HUES64 (cell line): ENCODE results near the gene ACP6. TPM values are rescaled to one million over a fixed set of nuclear protein-coding genes. Genes with fewer than 3 reads are reported as not detected.
A peak's percentile ranks its signal among the peaks of the same experiment; 100 is the strongest.
"Not testable (repeated sequence)": the region's sequence is repeated elsewhere in the genome, so short reads cannot be mapped to it uniquely, and the experiment has no call there.

Experiments
- H3K27ac ChIP-seq: 2 replicates; pipeline ENCODE4 v1.7.0; 2013; ENCODE audit warnings: low read depth, low read length, inconsistent platforms
- H3K27me3 ChIP-seq: 2 replicates; pipeline ENCODE4 v1.6.1; 2013; ENCODE audit warnings: mild to moderate bottlenecking, low read length; ENCODE audit not compliant: insufficient read depth
- H3K36me3 ChIP-seq: 2 replicates; pipeline ENCODE4 v1.6.1; 2013; ENCODE audit warnings: mild to moderate bottlenecking, low read length; ENCODE audit not compliant: insufficient read depth
- H3K4me1 ChIP-seq: 2 replicates; pipeline ENCODE4 v1.6.1; 2013; ENCODE audit warnings: mild to moderate bottlenecking, low read length, moderate library complexity; ENCODE audit not compliant: insufficient read depth
- H3K4me3 ChIP-seq: 2 replicates; pipeline ENCODE4 v1.5.1; 2013; ENCODE audit warnings: mild to moderate bottlenecking, low read length, moderate library complexity
- H3K9ac ChIP-seq: 2 replicates; pipeline ENCODE4 v1.6.1; 2013; ENCODE audit warnings: mild to moderate bottlenecking, low read depth, low read length
- H3K9me3 ChIP-seq: 2 replicates; pipeline ENCODE4 v1.6.1; 2013; ENCODE audit warnings: low read depth, low read length; ENCODE audit not compliant: insufficient read depth
- WGBS: fragments of 150-250, 120-280 bp; methylation state at CpG from one replicate; pipeline ENCODE4 v1.1.7; 2013; ENCODE audit warnings: missing lambda C conversion rate; 5-methylcytosine and 5-hydroxymethylcytosine counted together
- polyA plus RNA-seq, 2 experiments: library from polyadenylated mRNA; stranded (reverse); fragments of 50-300 nt; gene quantifications; one replicate each; pipeline ENCODE4 v1.2.3, GENCODE V29; 2013

The ACP6 gene
- polyA plus RNA-seq (2013, experiment 1 of 2) = 15.4 TPM
- polyA plus RNA-seq (2013, experiment 2 of 2) = 19.7 TPM

DNA sequence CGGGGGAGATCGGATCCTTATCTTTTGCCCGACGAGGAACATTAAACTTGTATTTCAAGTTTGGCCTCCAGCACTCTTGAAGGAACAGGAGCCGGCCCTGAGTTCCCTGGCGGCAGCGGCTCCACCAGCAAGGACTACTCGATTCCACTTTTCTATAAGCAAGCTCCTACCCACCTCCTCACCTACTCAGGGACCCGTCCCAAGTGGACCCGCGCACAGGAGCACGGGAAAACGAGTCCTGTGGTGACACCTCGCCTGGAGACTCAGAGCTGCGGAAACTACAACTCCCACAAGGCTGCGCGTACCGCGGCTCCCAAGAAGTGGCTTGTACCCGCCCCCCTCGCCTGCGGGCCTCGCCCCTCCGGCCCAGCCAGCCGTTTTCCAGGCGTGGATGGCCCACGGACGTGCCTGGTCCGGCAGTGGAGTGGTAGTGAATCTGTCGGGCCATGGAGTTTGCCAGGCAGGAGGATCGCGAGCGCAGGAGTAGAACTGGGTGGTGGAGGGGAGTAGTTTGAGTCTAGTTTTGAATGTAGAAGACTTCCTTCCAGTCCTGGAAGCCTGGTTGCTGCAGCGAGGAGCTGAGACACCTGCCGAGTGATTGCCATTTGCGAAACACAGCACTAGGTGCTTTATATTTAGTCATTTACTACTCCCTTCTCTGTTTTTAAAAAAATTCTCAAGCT is at the start of gene ACP6:
Gene ACP6 (minus strand): TSS at position 206 of the 683 bp plus-strand sequence. CDS start 476 bp downstream, outside the sequence.
- H3K27me3 ChIP-seq = no peaks in the 10 kb centered on the region
- no peaks in the 10 kb centered on the region for H3K9me3 ChIP-seq
- WGBS = 2% methylated on average over 36 of the region's 36 CpGs
- H3K27ac ChIP-seq = 0 out of 2 replicates have a peak within 1 kb of the TSS, but pooled peaks have one; percentile 21
- no peaks in the 10 kb centered on the region for H3K36me3 ChIP-seq
- peak within 1 kb of the TSS; percentile 72 for H3K4me3 ChIP-seq
- peaks cover 11% of the 10 kb centered on the region; the same call in 1 of the 2 replicates for H3K4me1 ChIP-seq
- peak within 1 kb of the TSS; percentile 68 for H3K9ac ChIP-seq

DNA sequence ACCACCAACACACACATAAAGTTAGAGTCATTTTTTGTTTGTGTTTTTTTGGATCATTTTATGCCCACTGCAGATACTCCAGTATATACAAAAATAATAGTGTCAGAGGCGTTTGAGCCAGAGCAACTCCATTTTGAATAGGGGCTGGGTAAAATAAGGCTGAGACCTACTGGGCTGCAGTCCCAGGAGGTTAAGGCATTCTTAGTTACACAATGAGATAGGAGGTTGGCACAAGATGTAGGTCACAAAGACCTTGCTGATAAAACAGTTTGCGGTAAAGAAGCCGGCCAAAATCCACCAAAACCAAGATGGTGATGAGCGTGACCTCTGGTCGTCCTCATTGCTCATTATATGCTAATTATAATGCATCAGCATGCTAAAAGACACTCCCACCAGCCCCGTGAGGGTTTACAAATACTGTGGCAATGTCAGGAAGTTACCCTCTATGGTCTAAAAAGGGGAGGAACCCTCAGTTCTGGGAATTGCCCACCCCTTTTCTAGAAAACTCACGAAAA is 49.4 kb upstream of the ACP6 start:
- peaks cover 14% of the 10 kb centered on the region for H3K9me3 ChIP-seq
- H3K36me3 ChIP-seq = no peaks in the 10 kb centered on the region
- WGBS = 82% methylated on average over 6 of the region's 7 CpGs
- H3K9ac ChIP-seq = no peak overlapping the region
- H3K27me3 ChIP-seq = no peaks in the 10 kb centered on the region
- no peak overlapping the region for H3K4me3 ChIP-seq
- no peak overlapping the region for H3K27ac ChIP-seq
- 0 out of 2 replicates have a peak, but pooled peaks cover 6% of the 10 kb centered on the region for H3K4me1 ChIP-seq

- Histone ChIP-seq H3K9ac (no peak overlapping the region), H3K4me1 (0 out of 2 replicates have a peak, but pooled peaks cover 6% of the 10 kb centered on the region), H3K27me3 (no peaks in the 10 kb centered on the region), H3K27ac (no peak overlapping the region), H3K36me3 (no peaks in the 10 kb centered on the region), H3K4me3 (no peak overlapping the region), H3K9me3 (peaks cover 14% of the 10 kb centered on the region)
- WGBS = 94% methylated on average over 7 of the region's 7 CpGs
Measured at GRCh38 chr1:147719029-147719698, 48.8 kb upstream of the ACP6 start.

DNA sequence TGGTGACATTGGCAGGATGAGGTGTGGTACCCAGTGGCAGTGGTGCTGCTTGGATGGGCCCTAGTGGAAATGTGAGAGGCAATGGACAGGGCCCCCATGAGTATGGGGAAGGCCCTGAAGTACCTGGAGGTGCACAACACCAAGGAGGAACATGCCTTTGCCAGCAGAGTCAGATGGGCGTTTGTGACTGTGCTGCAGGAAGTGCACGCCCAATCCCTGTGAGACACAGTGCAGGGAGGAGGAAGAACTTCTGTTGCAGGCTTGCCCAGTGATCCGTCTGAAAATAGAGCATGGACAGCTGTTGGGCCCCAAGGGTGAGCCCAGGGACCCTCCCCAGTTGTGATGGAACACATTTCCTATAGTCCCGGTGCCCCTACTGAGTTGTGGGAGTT is 47.4 kb upstream of the ACP6 start:
- no peak overlapping the region for H3K9ac ChIP-seq
- no peak overlapping the region for H3K4me3 ChIP-seq
- 91% methylated on average over 4 of the region's 4 CpGs for WGBS
- H3K27me3 ChIP-seq = no peaks in the 10 kb centered on the region
- H3K9me3 ChIP-seq = peaks cover 14% of the 10 kb centered on the region
- no peaks in the 10 kb centered on the region for H3K36me3 ChIP-seq
- no peak overlapping the region for H3K27ac ChIP-seq
- 0 out of 2 replicates have a peak, but pooled peaks cover 6% of the 10 kb centered on the region for H3K4me1 ChIP-seq

DNA sequence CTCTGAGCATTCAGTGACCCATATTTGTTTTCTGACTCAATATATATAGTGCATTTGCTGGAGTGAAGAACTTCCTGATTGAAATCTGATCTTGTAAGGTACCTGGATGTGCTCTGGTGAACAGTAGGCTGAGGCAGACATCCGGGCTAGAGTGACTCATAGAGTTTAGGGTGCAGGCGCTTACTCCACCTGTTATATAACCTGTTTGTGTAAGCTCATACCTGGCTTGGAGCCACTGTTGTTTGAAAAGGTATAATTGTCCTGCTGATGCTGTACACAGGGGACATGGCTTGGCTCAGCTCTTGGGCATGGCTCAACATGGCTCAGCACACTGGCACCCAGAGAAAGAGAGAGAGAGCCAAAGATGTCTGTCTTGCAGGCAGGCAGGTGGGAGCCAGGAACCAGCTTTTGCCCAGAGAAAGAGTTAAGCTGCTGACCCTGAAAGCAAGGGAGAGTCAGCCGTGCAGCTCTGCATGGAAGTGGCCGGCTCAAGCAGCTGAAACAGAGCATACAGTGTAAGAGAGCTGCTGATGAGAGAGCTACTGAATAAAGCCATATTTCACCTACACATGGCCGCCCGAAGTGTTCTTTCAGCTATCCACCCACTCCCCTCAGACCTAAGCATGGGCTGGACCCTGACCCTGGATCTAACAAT is 46.9 kb upstream of the ACP6 start:
- H3K9ac ChIP-seq = no peak overlapping the region
- H3K36me3 ChIP-seq = no peaks in the 10 kb centered on the region
- WGBS = 94% methylated on average over 6 of the region's 6 CpGs
- H3K4me1 ChIP-seq = 0 out of 2 replicates have a peak, but pooled peaks cover 6% of the 10 kb centered on the region
- no peaks in the 10 kb centered on the region for H3K27me3 ChIP-seq
- H3K27ac ChIP-seq = no peak overlapping the region
- no peak overlapping the region for H3K4me3 ChIP-seq
- H3K9me3 ChIP-seq = peaks cover 14% of the 10 kb centered on the region

DNA sequence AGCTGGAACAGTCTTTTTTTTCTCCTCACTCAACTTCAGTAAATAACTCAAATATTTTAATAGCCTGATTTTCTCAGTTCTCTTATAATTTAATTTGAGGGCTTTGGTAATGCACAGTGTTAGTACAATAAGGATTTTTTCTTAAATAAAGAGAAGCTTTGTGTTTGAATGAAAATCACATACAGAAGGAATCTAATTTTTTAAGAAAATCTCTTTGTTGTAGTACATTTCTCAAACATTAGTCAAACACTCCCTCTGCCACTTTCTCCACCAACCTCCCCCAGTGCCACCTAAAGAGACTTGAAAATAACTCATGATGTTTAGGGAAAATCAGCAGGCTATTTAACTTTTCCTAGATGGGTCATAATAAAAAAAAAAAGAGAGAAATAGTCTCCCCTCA is 42.3 kb upstream of the ACP6 start:
- no peaks in the 10 kb centered on the region for H3K4me1 ChIP-seq
- H3K9me3 ChIP-seq = no peaks in the 10 kb centered on the region
- no peak overlapping the region for H3K9ac ChIP-seq
- H3K36me3 ChIP-seq = no peaks in the 10 kb centered on the region
- H3K4me3 ChIP-seq = no peak overlapping the region
- H3K27ac ChIP-seq = no peak overlapping the region
- no peaks in the 10 kb centered on the region for H3K27me3 ChIP-seq

DNA sequence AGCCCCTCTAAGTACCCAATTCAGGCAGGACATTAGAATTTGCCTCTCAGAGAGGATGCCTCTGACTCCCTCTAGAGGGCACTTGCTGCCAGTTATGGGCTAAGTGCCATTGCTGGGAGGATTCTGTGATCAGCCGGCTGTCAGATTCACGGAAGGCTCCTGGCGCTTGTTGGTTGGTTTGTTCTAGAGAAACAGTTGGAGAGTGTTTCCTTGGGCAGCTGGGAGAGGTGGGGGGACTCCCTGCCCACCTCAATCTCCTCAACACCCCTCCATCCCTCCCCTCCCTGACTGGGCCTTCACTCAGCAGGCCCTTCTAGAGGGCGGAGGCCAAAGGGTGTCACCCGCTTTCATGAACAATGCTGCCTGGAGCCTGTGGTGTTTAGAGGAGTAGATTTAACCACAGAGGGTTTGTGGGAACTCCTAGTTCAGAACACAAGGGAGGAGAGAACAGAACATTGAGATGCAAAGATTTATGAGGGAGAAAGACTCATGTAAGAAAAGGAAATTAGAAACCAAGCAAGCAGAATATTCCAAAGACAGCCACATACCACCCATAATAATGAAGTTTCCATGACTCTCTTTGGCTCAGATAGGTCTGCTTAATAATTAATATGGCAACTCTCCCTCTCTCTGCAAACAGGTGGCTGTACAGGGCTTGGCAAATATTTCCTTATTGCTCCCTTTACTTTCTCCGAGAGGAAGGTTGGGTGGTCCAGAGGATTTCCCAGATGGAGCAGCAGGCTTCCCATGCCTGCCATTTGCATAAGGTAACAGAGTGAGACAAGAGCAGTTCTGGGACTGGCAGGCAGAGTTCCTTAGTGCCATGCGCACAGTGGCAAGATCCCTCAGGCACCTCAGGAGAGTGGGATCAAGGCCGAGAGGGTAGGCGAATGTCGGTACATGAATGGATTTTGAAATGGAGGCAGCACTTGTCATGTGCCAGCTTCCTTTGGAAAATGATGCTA is 30.0 kb upstream of the ACP6 start:
- Histone ChIP-seq H3K36me3 (no peaks in the 10 kb centered on the region), H3K27ac (no peak overlapping the region), H3K4me1 (peaks cover 4% of the 10 kb centered on the region; the same call in 1 of the 2 replicates), H3K4me3 (no peak overlapping the region), H3K27me3 (no peaks in the 10 kb centered on the region), H3K9me3 (no peaks in the 10 kb centered on the region), H3K9ac (no peak overlapping the region)
- WGBS = 67% methylated on average over 10 of the region's 10 CpGs

DNA sequence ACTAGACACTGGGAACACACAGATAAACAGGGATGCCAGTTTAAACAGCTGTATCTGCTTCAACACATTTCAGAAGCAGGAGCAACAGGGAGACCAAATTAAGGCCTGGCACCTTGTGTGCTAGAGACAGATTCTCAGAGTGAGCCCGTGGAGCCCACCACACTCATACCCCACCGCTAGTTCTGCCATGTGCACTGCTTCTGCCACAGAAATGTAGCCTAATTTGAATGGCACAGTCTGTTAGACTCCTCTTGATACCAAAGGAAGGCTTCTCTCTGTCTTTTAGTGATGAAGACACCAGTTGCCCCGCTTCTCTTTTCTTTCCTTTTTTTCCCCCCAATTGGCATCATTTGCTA is 29.3 kb upstream of the ACP6 start:
- H3K9ac ChIP-seq = no peak overlapping the region
- 79% methylated on average over 3 of the region's 3 CpGs for WGBS
- H3K4me3 ChIP-seq = no peak overlapping the region
- H3K36me3 ChIP-seq = no peaks in the 10 kb centered on the region
- H3K27ac ChIP-seq = no peak overlapping the region
- H3K27me3 ChIP-seq = no peaks in the 10 kb centered on the region
- peaks cover 4% of the 10 kb centered on the region; the same call in 1 of the 2 replicates for H3K4me1 ChIP-seq
- H3K9me3 ChIP-seq = no peaks in the 10 kb centered on the region

- H3K9me3 ChIP-seq = peaks cover 32% of the 10 kb centered on the region
Measured at GRCh38 chr1:147683163-147683763, 12.9 kb upstream of the ACP6 start.

GRCh38 chr1:147680608-147681235 is 10.4 kb upstream of the ACP6 start:
- Histone ChIP-seq H3K9me3 (peaks cover 42% of the 10 kb centered on the region), H3K4me1 (peaks cover 10% of the 10 kb centered on the region; the same call in 1 of the 2 replicates)
- not testable (repeated sequence) for H3K4me3 ChIP-seq, H3K27me3 ChIP-seq, H3K36me3 ChIP-seq, H3K9ac ChIP-seq, H3K27ac ChIP-seq
- 97% methylated on average over 38 of the region's 38 CpGs for WGBS

More at GRCh38 chr1:147683163-147683763, 12.9 kb upstream of the ACP6 start:
- no peak overlapping the region for H3K27ac ChIP-seq
- H3K27me3 ChIP-seq = no peaks in the 10 kb centered on the region
- no peak overlapping the region for H3K4me3 ChIP-seq
- no peaks in the 10 kb centered on the region for H3K36me3 ChIP-seq
- H3K4me1 ChIP-seq = no peaks in the 10 kb centered on the region
- H3K9ac ChIP-seq = no peak overlapping the region
